GM18867 (cell line): ENCODE data around the gene QSER1.
A peak's percentile ranks its signal among the peaks of the same experiment; 100 is the strongest.
"Not testable (repeated sequence)": the region's sequence is repeated elsewhere in the genome, so short reads cannot be mapped to it uniquely, and the experiment has no call there.

Experiments
- ATAC-seq: cut with Tn5 transposase; IDR thresholded peaks from one replicate; pipeline ENCODE4 v1.9.1; 2021; ENCODE audit warnings: mild to moderate bottlenecking, moderate library complexity; ENCODE audit not compliant: unreplicated experiment

QSER1 gene

DNA sequence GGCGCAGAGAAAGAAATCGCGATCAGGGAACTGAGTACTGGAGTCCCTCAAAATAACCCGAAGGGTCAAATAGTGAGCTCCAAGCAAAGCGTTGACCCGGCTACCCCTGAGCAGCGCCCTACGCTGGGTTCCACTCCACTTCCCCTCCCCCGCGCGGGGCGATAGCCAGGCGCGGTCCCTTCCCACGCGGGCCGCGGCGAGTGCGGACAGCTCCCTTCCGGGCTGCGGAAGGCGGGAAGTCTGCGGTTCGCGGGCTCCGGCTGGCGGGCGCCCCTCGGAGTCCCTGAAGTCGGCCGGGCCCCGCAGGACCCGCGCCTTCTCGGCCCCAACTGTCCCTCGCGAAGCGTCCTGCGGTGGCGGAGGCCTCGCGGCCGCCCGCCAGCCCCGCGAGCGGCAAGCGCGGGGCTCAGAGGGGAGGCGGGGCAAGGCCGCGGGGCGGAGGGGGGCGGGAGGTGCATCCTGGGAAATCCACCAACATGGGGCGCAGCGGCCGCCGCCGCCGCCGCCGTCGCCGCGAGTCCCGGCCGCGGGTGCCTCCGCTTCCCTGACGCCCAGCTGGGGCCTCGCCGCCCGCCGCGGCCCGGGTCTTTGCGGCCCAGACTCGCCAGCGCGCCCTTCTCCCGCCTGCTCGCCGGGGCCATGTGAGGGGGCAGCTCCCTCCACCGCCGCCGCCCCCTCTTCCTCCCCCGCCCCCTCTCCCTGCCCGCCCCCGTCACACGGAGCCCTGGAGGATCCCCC is at the start of gene QSER1:
QSER1 (plus strand) TSS at position 457 of the 738 bp plus-strand sequence. CDS start 315 bp downstream, outside the sequence.
- peak; percentile 71 for ATAC-seq

DNA sequence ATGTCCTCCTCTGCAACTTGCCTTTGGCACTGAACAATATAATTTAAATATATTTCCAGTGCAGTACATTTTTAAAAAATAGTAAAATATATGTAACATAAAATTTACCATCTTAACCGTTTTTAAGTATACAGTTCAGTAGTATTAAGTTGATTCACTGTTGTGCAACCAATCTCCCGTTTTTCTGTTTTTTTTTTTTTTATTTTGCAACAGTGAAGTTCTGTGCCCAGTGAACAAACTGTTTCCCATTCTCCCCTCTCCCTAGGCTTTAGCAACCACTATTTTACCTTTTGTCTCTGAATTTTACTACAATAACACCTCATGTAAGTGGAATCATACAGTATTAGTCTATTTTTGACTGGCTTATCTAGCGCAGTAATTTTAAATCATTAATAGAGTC is 49.1 kb upstream of the QSER1 start:
- ATAC-seq: no peak

GRCh38 chr11:32847511-32847910 is 45.1 kb upstream of the QSER1 start:
- no peak for ATAC-seq

DNA sequence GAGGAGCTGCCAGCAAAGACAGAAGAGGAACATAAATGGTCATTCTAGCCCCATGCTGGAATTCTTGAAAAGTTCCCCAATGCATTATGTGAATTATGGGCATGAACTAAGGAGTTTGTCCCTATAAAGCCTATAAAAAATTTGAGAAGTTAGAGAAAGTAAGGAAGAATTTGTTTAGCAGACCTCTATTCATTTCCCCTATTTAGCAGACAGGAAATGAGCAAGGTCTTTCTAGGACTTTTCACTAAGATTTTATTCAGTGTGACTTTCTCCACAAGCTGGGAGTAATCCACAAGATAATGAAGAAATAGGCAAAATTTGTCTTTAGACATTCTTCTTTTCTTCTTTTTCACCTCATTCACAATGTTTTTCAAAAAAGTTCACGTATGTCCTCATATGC is 42.9 kb upstream of the QSER1 start:
- ATAC-seq: no peak

DNA sequence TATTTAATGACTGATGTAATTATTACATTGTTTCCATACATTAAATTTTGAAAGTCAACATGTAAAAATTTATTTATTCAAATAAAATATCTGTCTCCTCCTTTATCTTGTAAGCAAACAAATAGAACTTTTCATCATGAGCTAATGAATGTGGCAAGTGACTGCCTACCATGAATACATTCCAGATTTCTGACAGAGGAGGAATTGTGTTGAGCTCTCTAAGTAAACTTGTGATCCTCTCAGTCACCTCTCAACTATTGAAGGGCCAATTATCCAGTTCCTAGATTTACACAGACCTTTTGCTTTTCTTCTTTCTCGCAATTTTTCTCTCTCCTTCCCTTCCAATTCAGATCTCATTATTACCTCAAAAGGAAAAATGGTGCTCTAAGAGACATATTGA is 41.4 kb upstream of the QSER1 start:
- no peak for ATAC-seq

- no peak for ATAC-seq
Measured at GRCh38 chr11:32852207-32852606, 40.4 kb upstream of the QSER1 start.

- no peak for ATAC-seq
Measured at GRCh38 chr11:32855601-32856000, 37.0 kb upstream of the QSER1 start.

- no peak for ATAC-seq
Measured at GRCh38 chr11:32858731-32859130, 33.9 kb upstream of the QSER1 start.

DNA sequence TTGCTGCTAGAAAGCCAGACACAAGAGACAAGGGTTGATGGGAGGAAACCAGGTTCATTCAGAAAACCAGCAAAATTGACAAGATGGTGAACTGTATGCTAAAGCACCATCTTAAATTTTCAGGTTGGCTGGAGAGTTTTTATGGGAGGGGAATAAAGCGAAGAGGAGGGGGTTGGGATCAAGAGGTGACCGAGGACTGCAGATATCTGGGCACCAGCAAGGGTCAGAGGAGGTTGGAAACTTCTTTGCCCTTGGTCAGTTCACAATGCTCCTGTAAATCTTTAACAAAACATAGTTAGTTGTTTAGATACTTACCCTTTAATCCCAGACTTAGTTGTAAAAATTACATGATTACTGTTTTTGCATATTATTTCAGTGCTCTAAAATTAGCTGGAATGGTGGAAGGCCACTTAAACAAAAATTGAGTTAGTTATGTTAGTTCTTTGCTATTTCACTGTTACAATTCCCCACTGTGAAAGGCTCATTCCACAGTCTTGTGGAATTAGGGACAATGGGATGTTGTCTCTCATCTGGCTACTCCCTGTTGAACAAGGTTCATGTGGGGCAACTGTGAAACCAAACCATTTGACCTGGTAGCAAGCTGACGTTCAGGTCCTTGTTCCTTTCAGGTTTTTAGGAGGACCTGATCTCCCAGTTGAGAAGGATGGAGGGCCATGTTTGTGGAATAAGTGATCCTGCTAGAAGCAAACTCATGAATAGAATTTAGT is 30.6 kb upstream of the QSER1 start:
- ATAC-seq: no peak

- no peak for ATAC-seq
Measured at GRCh38 chr11:32864555-32864954, 28.1 kb upstream of the QSER1 start.

GRCh38 chr11:32868752-32869151 is 23.9 kb upstream of the QSER1 start:
- ATAC-seq: not testable (repeated sequence)

GRCh38 chr11:32870676-32871075 is 21.9 kb upstream of the QSER1 start:
- no peak for ATAC-seq

DNA sequence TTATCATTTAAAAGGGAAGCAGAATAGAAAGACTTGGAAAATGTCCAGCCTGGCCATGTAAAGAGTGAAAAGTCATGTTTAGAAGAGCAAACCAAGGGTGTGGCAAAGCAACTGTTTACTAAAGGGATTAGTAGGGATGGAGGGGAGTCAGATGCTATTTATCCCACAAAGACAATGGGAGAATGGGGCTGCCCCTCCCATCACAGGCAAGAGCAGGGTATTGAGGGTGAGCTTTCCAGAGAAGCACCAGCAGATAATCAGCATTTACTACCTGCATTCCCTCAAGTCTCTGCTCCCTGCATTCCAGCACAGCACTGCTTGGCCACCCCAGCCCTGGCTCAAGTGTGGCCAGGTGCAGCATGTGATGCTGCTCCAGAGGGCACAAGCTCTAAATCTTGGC is 18.5 kb upstream of the QSER1 start:
- no peak for ATAC-seq

GRCh38 chr11:32881286-32881685 is 11.3 kb upstream of the QSER1 start:
- ATAC-seq: no peak

GRCh38 chr11:32883421-32883820 is 9.2 kb upstream of the QSER1 start:
- no peak for ATAC-seq

DNA sequence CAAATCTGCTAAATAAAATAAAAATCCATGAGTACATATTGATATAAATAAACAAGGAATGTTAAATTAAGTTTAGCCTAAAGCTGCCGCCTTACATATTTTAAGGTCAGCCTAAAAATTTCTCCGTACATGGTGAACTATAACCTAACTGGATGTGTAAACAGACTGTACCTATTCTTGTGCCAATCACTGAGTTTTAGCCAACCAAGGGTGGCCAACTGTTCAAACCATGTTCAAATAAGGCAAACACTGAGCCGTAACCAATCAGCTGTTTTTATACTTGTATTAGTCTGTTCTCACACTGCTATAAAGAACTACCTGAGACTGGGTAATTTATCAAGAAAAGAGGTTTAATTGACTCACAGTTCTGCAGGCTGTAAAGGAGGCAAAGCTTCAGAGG is 8.6 kb upstream of the QSER1 start:
- ATAC-seq: no peak

- ATAC-seq: peak; percentile 63
Measured at GRCh38 chr11:32884770-32885384, 7.7 kb upstream of the QSER1 start.

- ATAC-seq: no peak
Measured at GRCh38 chr11:32885556-32885955, 7.1 kb upstream of the QSER1 start.

- ATAC-seq: no peak
Measured at GRCh38 chr11:32886180-32886579, 6.4 kb upstream of the QSER1 start.

DNA sequence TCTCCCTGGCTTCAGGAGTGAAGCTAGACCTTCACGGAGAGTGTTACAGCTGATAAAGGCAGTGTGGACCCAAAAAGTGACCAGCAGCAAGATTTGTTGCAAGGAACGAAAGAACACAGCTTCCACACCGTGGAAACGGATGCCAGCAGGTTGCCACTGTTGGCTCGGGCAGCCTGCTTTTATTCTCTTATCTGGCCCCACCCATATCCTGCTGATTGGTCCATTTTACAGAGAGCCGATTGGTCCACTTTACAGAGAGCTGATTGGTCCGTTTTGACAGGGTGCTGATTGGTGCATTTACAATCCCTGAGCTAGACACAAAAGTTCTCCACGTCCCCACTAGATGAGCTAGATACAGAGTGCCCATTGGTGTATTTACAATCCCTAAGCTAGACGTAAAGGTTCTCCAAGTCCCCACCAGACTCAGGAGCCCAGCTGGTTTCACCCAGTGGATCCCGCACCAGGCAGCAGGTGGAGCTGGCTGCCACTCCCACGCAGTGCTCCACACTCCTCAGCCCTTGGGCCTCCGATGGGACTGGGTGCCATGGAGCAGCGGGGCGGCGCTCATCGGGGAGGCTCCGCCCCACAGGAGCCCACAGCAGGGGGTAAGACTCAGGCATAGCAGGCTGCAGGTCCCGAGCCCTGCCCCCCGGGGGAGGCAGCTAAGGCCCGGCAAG is 4.8 kb upstream of the QSER1 start:
- not testable (repeated sequence) for ATAC-seq

- ATAC-seq: not testable (repeated sequence)
Measured at GRCh38 chr11:32888384-32888710, 4.3 kb upstream of the QSER1 start.

DNA sequence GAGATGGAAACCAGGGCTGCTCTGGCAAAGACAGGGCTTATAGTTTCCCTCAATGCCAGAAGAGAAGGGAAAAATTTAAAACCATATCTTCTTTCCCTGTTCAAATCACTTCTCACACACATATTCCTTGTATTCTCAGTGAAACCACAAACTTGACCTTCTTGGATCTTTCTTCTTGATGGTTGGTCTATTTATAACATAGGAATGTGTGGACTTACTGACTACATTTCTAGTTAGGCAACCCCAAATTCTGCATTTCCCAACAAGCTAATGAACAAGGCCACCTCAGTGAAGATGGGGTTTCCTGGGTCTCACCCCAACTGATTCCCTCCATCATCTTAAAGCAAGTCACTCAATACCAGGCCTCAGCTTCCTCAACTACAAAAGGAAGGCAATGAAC is 3.8 kb upstream of the QSER1 start:
- no peak for ATAC-seq
